Measurements from ENCODE around the gene UVRAG.

The UVRAG gene

GRCh38 chr11:76124905-76125770 lies 310.1 kb downstream of the UVRAG start:
- DNase-seq = no peak

GRCh38 chr11:76129729-76130128 lies 314.7 kb downstream of the UVRAG start:
- DNase-seq = no peak

GRCh38 chr11:76131142-76131541 lies 316.1 kb downstream of the UVRAG start:
- DNase-seq = no peak

GRCh38 chr11:76131671-76132631 lies 316.9 kb downstream of the UVRAG start:
- DNase-seq = no peak

GRCh38 chr11:76134239-76134638 lies 319.2 kb downstream of the UVRAG start:
- DNase-seq = no peak

- no peak for DNase-seq
Measured at GRCh38 chr11:76135491-76135890, 320.5 kb downstream of the UVRAG start.

- DNase-seq = no peak
Measured at GRCh38 chr11:76139314-76139713, 324.3 kb downstream of the UVRAG start.

GRCh38 chr11:76140912-76141574 lies 326.0 kb downstream of the UVRAG start:
- DNase-seq = no peak

- no peak for DNase-seq
Measured at GRCh38 chr11:76141901-76142588, 327.0 kb downstream of the UVRAG start.

- DNase-seq = no peak
Measured at GRCh38 chr11:76143274-76143673, 328.3 kb downstream of the UVRAG start.

- DNase-seq = no peak
Measured at GRCh38 chr11:76147106-76147740, 332.2 kb downstream of the UVRAG start.

GRCh38 chr11:76148231-76148630 lies 333.2 kb downstream of the UVRAG start:
- no peak for DNase-seq

- no peak for DNase-seq
Measured at GRCh38 chr11:76148941-76149613, 334.1 kb downstream of the UVRAG start.

- no peak for DNase-seq
Measured at GRCh38 chr11:76149713-76150112, 334.7 kb downstream of the UVRAG start.

GRCh38 chr11:76150141-76150540 lies 335.1 kb downstream of the UVRAG start:
- DNase-seq = no peak

GRCh38 chr11:76151556-76152085 lies 336.6 kb downstream of the UVRAG start:
- DNase-seq = no peak

GRCh38 chr11:76152086-76152681 lies 337.2 kb downstream of the UVRAG start:
- DNase-seq = peak; percentile 86

GRCh38 chr11:76152741-76153570 lies 337.9 kb downstream of the UVRAG start:
- no peak for DNase-seq

- DNase-seq = no peak
Measured at GRCh38 chr11:76153571-76153923, 338.5 kb downstream of the UVRAG start.
